GM12878 (cell line): Measurements from ENCODE around the gene MTMR4. TPM values are rescaled to one million over a fixed set of nuclear protein-coding genes. Genes with fewer than 3 reads are reported as not detected.

Source experiments
- ATAC-seq: fragments of 200-7000 bp; cut with Tn5 transposase; 3 replicates; pipeline ENCODE4 v1.9.1; 2020; ENCODE audit warnings: mild to moderate bottlenecking, moderate library complexity
- BruUV-seq: library from RNA; stranded (reverse); fragments of 400-500 nt; replicated peaks from 2 replicates; lab custom pipeline; 2021; lab: Mats Ljungman, UMichigan
- CTCF ChIA-PET: fragments of 300-600 bp; sonication (Branson Sonifier 250); formaldehyde crosslinking; extraction: SDS; loops from one replicate; lab custom pipeline; 2021; ENCODE audit warnings: inconsistent platforms; lab: Yijun Ruan, JAX
- POLR2A ChIA-PET: fragments of 350-600 bp; formaldehyde crosslinking; extraction: SDS; loops from one replicate; lab custom pipeline; 2021; ENCODE audit warnings: inconsistent platforms; lab: Charles Lee
- RAD21 ChIA-PET: fragments of 300-600 bp; sonication (Branson Sonifier 250); formaldehyde crosslinking; loops from one replicate; lab custom pipeline; 2023; ENCODE audit warnings: antibody characterized with exemption; ENCODE audit not compliant: unreplicated experiment; lab: Charles Lee
- SMC1A ChIA-PET: fragments of 300-600 bp; sonication (Branson Sonifier 250); formaldehyde crosslinking; loops from one replicate; lab custom pipeline; 2023; ENCODE audit not compliant: unreplicated experiment, uncharacterized antibody; lab: Charles Lee
- DNase-seq: peaks from one replicate; pipeline ENCODE4 v3.0.0-alpha.2; 2011; ENCODE audit warnings: low read depth, low spot score
- FAIRE-seq: peaks from 3 replicates; lab custom pipeline; 2011; peaks lifted over from hg19 to GRCh38; lab: Jason Lieb, UNC
- H2AFZ ChIP-seq: 2 replicates; pipeline ENCODE4 v1.6.0; 2011; ENCODE audit warnings: low read depth, low read length, control low read depth; ENCODE audit not compliant: control insufficient read depth
- H3K27ac ChIP-seq: 2 replicates; pipeline ENCODE4 v1.5.1; 2011; ENCODE audit warnings: control low read depth; ENCODE audit not compliant: control insufficient read depth, insufficient read depth
- H3K27me3 ChIP-seq, 2 experiments: replicated peaks in 1 of 2; 2 replicates each; pipeline versions ENCODE4 v1.6.0 to v1.6.1; 2011; ENCODE audit warnings: low read length in 1 of 2; ENCODE audit not compliant: control insufficient read depth in 2 of 2, insufficient read depth in 2 of 2
- H3K36me3 ChIP-seq, 2 experiments: 2 replicates each; pipeline ENCODE4 v1.5.1; 2011; ENCODE audit warnings: low read length in 1 of 2; ENCODE audit not compliant: control insufficient read depth in 2 of 2, insufficient read depth in 2 of 2
- H3K4me1 ChIP-seq: 2 replicates; pipeline ENCODE4 v1.6.1; 2011; ENCODE audit warnings: mild to moderate bottlenecking, low read length, moderate library complexity, mixed read lengths; ENCODE audit not compliant: control insufficient read depth, insufficient read depth
- H3K4me2 ChIP-seq: 2 replicates; pipeline ENCODE4 v1.6.0; 2011; ENCODE audit warnings: control low read depth; ENCODE audit not compliant: control insufficient read depth, insufficient read depth
- H3K4me3 ChIP-seq: fragments of 200-600 bp; sonication (generic); 2 replicates; pipeline ENCODE4 v1.5.1; 2016
- H3K79me2 ChIP-seq: 2 replicates; pipeline ENCODE4 v1.6.0; 2011; ENCODE audit warnings: low read length; ENCODE audit not compliant: control insufficient read depth, insufficient read depth
- H3K9ac ChIP-seq: 2 replicates; pipeline ENCODE4 v1.8.0; 2011; ENCODE audit warnings: low read length, control low read depth, mixed read lengths; ENCODE audit not compliant: control insufficient read depth, insufficient read depth
- H3K9me3 ChIP-seq: replicated peaks from 3 replicates; pipeline ENCODE4 v1.5.1; 2011; ENCODE audit warnings: mild to moderate bottlenecking, low read length; ENCODE audit not compliant: control insufficient read depth, insufficient read depth
- H4K20me1 ChIP-seq: 2 replicates; pipeline ENCODE4 v1.6.0; 2011; ENCODE audit not compliant: control insufficient read depth, insufficient read depth
- FOS ChIP-seq: IDR thresholded peaks from 3 replicates; pipeline ENCODE4 v1.6.1; 2011; ENCODE audit warnings: borderline replicate concordance; ENCODE audit not compliant: insufficient read length; ENCODE audit errors: extremely low read depth
- MYC ChIP-seq: IDR thresholded peaks from 2 replicates; pipeline ENCODE4 v1.6.1; 2011; ENCODE audit warnings: mild to moderate bottlenecking, low read length, moderate library complexity, inconsistent platforms; ENCODE audit not compliant: insufficient read depth, insufficient replicate concordance, insufficient read length, severe bottlenecking
- NFXL1 ChIP-seq: fragments of 450-650 bp; IDR thresholded peaks from 2 replicates; pipeline ENCODE4 v1.6.1; 2017; ENCODE audit warnings: antibody characterized with exemption, mild to moderate bottlenecking, borderline replicate concordance
- NR2C2 ChIP-seq: IDR thresholded peaks from 2 replicates; pipeline ENCODE4 v1.6.1; 2011; ENCODE audit warnings: borderline replicate concordance, low read depth; ENCODE audit not compliant: control insufficient read depth, insufficient read length
- POLR2A ChIP-seq: IDR thresholded peaks from 2 replicates; pipeline ENCODE4 v1.6.1; 2011; ENCODE audit warnings: low read depth, mild to moderate bottlenecking, low read length
- POLR2AphosphoS2 ChIP-seq: IDR thresholded peaks from 2 replicates; pipeline ENCODE4 v1.6.1; 2011; ENCODE audit warnings: low read depth, mild to moderate bottlenecking, low read length, improper control_type of control experiment, moderate library complexity
- WGBS: methylation state at CpG from one replicate; pipeline ENCODE4 v1.1.6; 2016; ENCODE audit warnings: low lambda C conversion rate; ENCODE audit not compliant: insufficient replicate concordance, insufficient coverage; ENCODE audit errors: missing lambda C conversion rate; 5-methylcytosine and 5-hydroxymethylcytosine counted together
- in situ Hi-C: fragments of 300-500 bp; cut with MboI; formaldehyde crosslinking; loops from 9 replicates; pipeline ENCODE4 v1.14.3; 2018; ENCODE audit warnings: mixed read lengths
- intact Hi-C: fragments of 100-400 bp; cut with micrococcal nuclease; formaldehyde crosslinking; loops from one replicate; pipeline ENCODE4 v1.14.2; 2022; ENCODE audit not compliant: unreplicated experiment
- polyA plus RNA-seq, 11 experiments: library from polyadenylated mRNA; depleted of rRNA in 4 of 11; unstranded in 6 of 11; stranded (reverse) in 5 of 11; fragments of >200 nt; fragmentation: Nextera tagmentation in 4 of 11; fragmentation: Illumina TruSeq in 1 of 11; extraction: Ambion mirVana in 4 of 11; extraction: Trizol in 1 of 11; gene quantifications; 1 replicate in 1 of 11; 2 replicates in 10 of 11; pipeline versions ENCODE4 v1.2.1 to v1.2.3, GENCODE V29; 2011 to 2016; ENCODE audit warnings: inconsistent platforms in 2 of 11, missing spikeins in 2 of 11, low read depth in 1 of 11
- total RNA-seq, 4 experiments: library from RNA; depleted of rRNA in 3 of 4; stranded (reverse); fragments of >200 nt in 3 of 4; fragmentation: Illumina TruSeq in 1 of 4; extraction: Trizol in 1 of 4; gene quantifications; 2 replicates each; pipeline versions ENCODE4 v1.2.1 to v1.2.3, GENCODE V29; 2013 to 2021
- TF ChIP-seq, protein P1 (sequence below): fragments of 450-650 bp; IDR thresholded peaks from 2 replicates; pipeline ENCODE4 v1.6.1; 2017; ENCODE audit warnings: mild to moderate bottlenecking
- TF ChIP-seq, protein P2 (sequence below): fragments of 450-650 bp; IDR thresholded peaks from 2 replicates; pipeline ENCODE4 v1.6.1; 2017; ENCODE audit warnings: mild to moderate bottlenecking, low read depth, inconsistent platforms; ENCODE audit not compliant: poor library complexity, severe bottlenecking
- TF ChIP-seq, protein P3 (sequence below): IDR thresholded peaks from 2 replicates; pipeline ENCODE4 v1.6.1; 2012; ENCODE audit warnings: low read depth, low read length, improper control_type of control experiment
- TF ChIP-seq, protein P4 (sequence below): IDR thresholded peaks from 2 replicates; pipeline ENCODE4 v1.6.1; 2012; ENCODE audit warnings: improper control_type of control experiment, low read depth, low read length; ENCODE audit not compliant: insufficient replicate concordance
- TF ChIP-seq, protein P5 (sequence below): IDR thresholded peaks from 2 replicates; pipeline ENCODE4 v1.6.1; 2012; ENCODE audit warnings: low read depth, low read length, improper control_type of control experiment

MTMR4 gene
- total and polyA plus RNA-seq, 10 of the 15 experiments (the other 5 are each of a cell fraction or from before 2014, with no cell fraction given): 12.8 to 127 (median 53.2) TPM

DNA sequence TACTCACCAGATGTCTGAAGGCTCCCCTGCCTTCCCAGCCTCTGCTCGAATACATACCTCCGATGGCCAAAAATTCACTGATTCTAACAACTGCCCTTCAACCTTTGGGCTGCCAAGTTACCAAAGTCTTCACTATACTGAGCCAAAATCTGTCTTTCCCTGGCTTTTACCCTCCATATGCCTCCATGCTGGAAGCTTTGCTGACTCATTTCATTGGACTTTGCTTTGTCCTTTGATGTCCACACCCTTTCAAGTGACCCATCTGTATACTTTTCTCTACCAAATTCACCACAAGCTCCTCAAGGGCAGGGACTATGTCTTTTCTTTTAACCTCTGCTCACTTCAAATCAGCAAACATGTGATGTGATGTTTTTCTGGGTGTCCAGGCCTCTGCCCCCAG is 21.0 kb upstream of the MTMR4 start:
- FAIRE-seq (no peak), DNase-seq (no peak), ATAC-seq (no peak)
- Histone ChIP-seq H3K36me3 (no peaks in the 10 kb centered on the region), H3K9me3 (no peaks in the 10 kb centered on the region), H2AFZ (no peak overlapping the region), H3K79me2 (no peaks in the 10 kb centered on the region), H3K27ac (no peak overlapping the region), H3K27me3 (peaks cover 4 to 6% of the 10 kb centered on the region in 2 experiments; a peak in 3 of 4 replicates), H4K20me1 (no peaks in the 10 kb centered on the region), H3K4me1 (no peaks in the 10 kb centered on the region), H3K9ac (no peak overlapping the region), H3K4me3 (no peak overlapping the region), H3K4me2 (no peak overlapping the region)
- SMC1A ChIA-PET: interaction anchor here (1.3 to 1.8 kb wide), 3 partner anchors 17 to 42 kb away, joined by 4 read pairs; no protein-coding TSS in a partner anchor
- BruUV-seq: no TSS peak
- POLR2A ChIA-PET: no interaction called here
- intact Hi-C loops (no loop called here), in situ Hi-C loops (no loop called here)
- 74% methylated on average over 2 of the region's 2 CpGs for WGBS
- RAD21 ChIA-PET: interaction anchor here (1.5 kb wide), 1 partner anchor 43 kb away, joined by 3 read pairs; no protein-coding TSS in a partner anchor
- CTCF ChIA-PET: interaction anchor here (2.6 kb wide), 1 partner anchor 42 kb away, joined by 12 read pairs; no protein-coding TSS in a partner anchor
- TF ChIP-seq MYC: no peak
- no peak for TF ChIP-seq FOS
- TF ChIP-seq, protein P1, sequence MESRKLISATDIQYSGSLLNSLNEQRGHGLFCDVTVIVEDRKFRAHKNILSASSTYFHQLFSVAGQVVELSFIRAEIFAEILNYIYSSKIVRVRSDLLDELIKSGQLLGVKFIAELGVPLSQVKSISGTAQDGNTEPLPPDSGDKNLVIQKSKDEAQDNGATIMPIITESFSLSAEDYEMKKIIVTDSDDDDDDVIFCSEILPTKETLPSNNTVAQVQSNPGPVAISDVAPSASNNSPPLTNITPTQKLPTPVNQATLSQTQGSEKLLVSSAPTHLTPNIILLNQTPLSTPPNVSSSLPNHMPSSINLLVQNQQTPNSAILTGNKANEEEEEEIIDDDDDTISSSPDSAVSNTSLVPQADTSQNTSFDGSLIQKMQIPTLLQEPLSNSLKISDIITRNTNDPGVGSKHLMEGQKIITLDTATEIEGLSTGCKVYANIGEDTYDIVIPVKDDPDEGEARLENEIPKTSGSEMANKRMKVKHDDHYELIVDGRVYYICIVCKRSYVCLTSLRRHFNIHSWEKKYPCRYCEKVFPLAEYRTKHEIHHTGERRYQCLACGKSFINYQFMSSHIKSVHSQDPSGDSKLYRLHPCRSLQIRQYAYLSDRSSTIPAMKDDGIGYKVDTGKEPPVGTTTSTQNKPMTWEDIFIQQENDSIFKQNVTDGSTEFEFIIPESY: no peak
- TF ChIP-seq, protein P2, sequence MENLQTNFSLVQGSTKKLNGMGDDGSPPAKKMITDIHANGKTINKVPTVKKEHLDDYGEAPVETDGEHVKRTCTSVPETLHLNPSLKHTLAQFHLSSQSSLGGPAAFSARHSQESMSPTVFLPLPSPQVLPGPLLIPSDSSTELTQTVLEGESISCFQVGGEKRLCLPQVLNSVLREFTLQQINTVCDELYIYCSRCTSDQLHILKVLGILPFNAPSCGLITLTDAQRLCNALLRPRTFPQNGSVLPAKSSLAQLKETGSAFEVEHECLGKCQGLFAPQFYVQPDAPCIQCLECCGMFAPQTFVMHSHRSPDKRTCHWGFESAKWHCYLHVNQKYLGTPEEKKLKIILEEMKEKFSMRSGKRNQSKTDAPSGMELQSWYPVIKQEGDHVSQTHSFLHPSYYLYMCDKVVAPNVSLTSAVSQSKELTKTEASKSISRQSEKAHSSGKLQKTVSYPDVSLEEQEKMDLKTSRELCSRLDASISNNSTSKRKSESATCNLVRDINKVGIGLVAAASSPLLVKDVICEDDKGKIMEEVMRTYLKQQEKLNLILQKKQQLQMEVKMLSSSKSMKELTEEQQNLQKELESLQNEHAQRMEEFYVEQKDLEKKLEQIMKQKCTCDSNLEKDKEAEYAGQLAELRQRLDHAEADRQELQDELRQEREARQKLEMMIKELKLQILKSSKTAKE: no peak
- TF ChIP-seq POLR2AphosphoS2: no peak
- no peak for TF ChIP-seq NR2C2
- TF ChIP-seq, protein P3, sequence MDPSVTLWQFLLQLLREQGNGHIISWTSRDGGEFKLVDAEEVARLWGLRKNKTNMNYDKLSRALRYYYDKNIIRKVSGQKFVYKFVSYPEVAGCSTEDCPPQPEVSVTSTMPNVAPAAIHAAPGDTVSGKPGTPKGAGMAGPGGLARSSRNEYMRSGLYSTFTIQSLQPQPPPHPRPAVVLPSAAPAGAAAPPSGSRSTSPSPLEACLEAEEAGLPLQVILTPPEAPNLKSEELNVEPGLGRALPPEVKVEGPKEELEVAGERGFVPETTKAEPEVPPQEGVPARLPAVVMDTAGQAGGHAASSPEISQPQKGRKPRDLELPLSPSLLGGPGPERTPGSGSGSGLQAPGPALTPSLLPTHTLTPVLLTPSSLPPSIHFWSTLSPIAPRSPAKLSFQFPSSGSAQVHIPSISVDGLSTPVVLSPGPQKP: no peak
- TF ChIP-seq POLR2A: no peak
- TF ChIP-seq, protein P4, sequence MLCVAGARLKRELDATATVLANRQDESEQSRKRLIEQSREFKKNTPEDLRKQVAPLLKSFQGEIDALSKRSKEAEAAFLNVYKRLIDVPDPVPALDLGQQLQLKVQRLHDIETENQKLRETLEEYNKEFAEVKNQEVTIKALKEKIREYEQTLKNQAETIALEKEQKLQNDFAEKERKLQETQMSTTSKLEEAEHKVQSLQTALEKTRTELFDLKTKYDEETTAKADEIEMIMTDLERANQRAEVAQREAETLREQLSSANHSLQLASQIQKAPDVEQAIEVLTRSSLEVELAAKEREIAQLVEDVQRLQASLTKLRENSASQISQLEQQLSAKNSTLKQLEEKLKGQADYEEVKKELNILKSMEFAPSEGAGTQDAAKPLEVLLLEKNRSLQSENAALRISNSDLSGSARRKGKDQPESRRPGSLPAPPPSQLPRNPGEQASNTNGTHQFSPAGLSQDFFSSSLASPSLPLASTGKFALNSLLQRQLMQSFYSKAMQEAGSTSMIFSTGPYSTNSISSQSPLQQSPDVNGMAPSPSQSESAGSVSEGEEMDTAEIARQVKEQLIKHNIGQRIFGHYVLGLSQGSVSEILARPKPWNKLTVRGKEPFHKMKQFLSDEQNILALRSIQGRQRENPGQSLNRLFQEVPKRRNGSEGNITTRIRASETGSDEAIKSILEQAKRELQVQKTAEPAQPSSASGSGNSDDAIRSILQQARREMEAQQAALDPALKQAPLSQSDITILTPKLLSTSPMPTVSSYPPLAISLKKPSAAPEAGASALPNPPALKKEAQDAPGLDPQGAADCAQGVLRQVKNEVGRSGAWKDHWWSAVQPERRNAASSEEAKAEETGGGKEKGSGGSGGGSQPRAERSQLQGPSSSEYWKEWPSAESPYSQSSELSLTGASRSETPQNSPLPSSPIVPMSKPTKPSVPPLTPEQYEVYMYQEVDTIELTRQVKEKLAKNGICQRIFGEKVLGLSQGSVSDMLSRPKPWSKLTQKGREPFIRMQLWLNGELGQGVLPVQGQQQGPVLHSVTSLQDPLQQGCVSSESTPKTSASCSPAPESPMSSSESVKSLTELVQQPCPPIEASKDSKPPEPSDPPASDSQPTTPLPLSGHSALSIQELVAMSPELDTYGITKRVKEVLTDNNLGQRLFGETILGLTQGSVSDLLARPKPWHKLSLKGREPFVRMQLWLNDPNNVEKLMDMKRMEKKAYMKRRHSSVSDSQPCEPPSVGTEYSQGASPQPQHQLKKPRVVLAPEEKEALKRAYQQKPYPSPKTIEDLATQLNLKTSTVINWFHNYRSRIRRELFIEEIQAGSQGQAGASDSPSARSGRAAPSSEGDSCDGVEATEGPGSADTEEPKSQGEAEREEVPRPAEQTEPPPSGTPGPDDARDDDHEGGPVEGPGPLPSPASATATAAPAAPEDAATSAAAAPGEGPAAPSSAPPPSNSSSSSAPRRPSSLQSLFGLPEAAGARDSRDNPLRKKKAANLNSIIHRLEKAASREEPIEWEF: no peak
- TF ChIP-seq, protein P5, sequence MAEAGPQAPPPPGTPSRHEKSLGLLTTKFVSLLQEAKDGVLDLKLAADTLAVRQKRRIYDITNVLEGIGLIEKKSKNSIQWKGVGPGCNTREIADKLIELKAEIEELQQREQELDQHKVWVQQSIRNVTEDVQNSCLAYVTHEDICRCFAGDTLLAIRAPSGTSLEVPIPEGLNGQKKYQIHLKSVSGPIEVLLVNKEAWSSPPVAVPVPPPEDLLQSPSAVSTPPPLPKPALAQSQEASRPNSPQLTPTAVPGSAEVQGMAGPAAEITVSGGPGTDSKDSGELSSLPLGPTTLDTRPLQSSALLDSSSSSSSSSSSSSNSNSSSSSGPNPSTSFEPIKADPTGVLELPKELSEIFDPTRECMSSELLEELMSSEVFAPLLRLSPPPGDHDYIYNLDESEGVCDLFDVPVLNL: no peak
- TF ChIP-seq NFXL1: no peak
